ENCODE measurements around the gene PDGFA. TPM values are rescaled to one million over a fixed set of nuclear protein-coding genes. Genes with fewer than 3 reads are reported as not detected.

The PDGFA gene
- total and polyA plus RNA-seq, 2 experiments from 2014 or later, result 6.5 to 25.6 TPM

DNA sequence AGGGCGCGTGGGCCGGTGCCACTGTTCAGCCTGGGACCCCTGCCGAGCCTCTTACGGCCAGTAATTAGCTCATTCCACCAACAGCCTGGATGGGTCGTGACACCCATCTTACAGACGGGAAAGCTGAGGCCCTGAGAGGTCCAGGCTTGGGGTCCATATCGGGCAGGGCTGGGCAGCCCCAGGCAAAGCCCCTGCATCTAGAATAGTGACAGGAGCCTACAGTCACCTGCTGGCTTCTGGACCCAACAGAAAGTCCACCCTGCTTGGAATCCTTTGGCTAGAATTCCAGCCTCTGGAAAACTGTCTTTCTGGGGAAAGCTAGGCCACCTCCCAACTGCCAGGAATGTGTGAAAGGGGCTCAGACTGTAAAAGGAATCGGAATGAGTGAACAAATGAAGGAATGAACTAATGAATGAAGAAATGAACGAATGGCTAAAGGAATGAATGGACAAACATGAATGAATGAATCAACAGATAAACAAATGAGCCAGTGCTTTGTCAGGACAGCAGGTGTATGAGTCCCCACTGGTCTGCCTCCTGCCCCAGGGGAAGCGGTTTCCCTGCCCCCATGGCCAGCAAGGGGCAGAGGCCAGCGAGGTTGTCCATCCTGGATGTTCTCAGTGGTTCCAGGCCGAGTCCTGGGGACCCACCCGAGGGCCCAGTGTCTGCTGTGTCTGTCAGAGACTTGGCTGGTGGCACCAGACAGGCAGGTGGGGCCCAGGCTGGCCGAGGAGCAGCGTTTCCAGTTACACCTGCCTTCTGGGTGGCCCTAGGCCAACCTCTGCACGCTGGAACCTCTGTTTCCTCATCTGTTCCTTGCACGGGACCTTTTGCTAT is 24.1 kb upstream of the PDGFA start:
- TF ChIP-seq, protein P1, sequence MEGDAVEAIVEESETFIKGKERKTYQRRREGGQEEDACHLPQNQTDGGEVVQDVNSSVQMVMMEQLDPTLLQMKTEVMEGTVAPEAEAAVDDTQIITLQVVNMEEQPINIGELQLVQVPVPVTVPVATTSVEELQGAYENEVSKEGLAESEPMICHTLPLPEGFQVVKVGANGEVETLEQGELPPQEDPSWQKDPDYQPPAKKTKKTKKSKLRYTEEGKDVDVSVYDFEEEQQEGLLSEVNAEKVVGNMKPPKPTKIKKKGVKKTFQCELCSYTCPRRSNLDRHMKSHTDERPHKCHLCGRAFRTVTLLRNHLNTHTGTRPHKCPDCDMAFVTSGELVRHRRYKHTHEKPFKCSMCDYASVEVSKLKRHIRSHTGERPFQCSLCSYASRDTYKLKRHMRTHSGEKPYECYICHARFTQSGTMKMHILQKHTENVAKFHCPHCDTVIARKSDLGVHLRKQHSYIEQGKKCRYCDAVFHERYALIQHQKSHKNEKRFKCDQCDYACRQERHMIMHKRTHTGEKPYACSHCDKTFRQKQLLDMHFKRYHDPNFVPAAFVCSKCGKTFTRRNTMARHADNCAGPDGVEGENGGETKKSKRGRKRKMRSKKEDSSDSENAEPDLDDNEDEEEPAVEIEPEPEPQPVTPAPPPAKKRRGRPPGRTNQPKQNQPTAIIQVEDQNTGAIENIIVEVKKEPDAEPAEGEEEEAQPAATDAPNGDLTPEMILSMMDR (IDR thresholded peaks at IDR 0.05; ENCODE audit: low read depth, low read length), result no peak
- Histone ChIP-seq H3K27ac (no peak overlapping the region), H3K27me3 (no peaks in the 10 kb centered on the region), H3K9me3 (ENCODE audit: low read depth) (no peaks in the 10 kb centered on the region), H3K36me3 (no peaks in the 10 kb centered on the region), H3K4me3 (no peak overlapping the region), H3K4me1 (ENCODE audit: low read depth) (no peaks in the 10 kb centered on the region)
- DNase-seq (ENCODE audit: low read depth in 1 of 2, low spot score in 1 of 2), result no peak

DNA sequence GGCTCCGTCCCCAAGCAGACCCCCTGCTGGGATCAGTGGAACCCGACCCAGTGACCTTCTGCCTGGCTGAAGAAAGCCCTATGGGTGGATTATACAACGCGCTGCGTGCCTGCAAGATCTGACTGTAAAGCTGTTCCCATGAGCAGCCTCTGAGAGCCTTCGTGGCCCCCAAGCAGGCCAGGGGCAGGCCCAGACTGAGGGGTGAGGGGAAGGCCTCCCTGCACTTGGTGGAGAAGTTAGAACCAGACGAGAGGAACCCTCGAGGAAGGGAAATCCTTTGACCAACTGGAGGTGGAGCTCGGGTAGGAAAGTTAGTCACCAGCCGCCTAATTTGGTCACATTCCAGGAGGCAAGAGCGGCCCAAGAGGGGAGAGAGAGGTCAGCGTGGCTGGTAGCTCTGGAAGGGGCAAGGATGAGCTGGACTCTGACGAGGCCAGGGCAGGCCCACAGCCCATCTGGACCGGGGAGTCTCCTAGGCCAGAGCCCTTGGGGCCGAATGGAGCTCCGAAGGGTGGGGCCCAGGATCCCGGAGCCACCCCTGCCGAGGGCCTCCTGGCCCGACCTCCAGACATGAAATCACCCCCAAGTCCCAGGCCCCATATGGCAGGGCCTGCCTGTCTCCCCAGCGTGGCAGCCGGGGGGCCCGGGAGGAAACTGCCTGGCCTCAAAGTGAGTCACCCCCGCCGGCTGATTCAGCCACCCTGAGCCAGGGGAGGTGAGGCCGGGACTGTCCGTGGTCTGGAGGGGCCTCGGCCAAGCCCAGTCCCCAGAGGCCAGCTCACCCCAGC is 23.3 kb upstream of the PDGFA start:
- Histone ChIP-seq H3K27me3 (no peaks in the 10 kb centered on the region), H3K4me3 (no peak overlapping the region), H3K9me3 (ENCODE audit: low read depth) (no peaks in the 10 kb centered on the region), H3K36me3 (no peaks in the 10 kb centered on the region), H3K4me1 (ENCODE audit: low read depth) (peaks cover 3% of the 10 kb centered on the region), H3K27ac (peak overlapping the region; percentile 64)
- DNase-seq (ENCODE audit: low read depth in 1 of 2, low spot score in 1 of 2), result peak; percentile 51 to 85
- TF ChIP-seq, protein P1 (IDR thresholded peaks at IDR 0.05; ENCODE audit: low read depth, low read length), result no peak

DNA sequence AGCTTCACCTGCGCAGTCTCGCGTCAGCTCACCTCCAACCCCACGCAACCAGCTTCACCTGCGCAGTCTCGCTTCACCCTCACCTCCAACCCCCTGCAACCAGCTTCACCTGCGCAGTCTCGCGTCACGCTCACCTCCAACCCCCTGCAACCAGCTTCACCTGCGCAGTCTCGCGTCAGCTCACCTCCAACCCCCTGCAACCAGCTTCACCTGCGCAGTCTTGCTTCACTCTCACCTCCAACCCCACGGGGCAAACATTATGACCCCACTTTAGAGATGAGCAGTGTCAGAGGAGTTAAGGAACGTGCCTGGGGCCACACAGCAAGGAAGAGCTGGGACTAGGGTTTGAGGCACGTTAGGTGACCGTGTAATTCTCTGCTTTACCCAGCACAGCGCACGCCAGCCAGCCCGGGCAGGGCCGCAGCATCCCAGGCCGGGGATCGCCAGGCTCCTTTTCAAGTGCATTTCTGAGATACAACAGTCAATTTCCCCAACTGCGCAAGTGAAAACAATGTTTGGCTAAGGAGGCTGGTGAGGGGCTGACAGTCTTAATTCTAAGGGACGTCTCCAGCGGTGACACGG is 22.6 kb upstream of the PDGFA start:
- H3K9me3 ChIP-seq (ENCODE audit: low read depth), result no peaks in the 10 kb centered on the region
- no peak overlapping the region for H3K27ac ChIP-seq
- peaks cover 3% of the 10 kb centered on the region for H3K4me1 ChIP-seq (ENCODE audit: low read depth)
- H3K36me3 ChIP-seq, result no peaks in the 10 kb centered on the region
- TF ChIP-seq, protein P1 (IDR thresholded peaks at IDR 0.05; ENCODE audit: low read depth, low read length), result no peak
- DNase-seq (ENCODE audit: low read depth in 1 of 2, low spot score in 1 of 2), result no peak
- H3K4me3 ChIP-seq, result no peak overlapping the region
- H3K27me3 ChIP-seq, result no peaks in the 10 kb centered on the region

DNA sequence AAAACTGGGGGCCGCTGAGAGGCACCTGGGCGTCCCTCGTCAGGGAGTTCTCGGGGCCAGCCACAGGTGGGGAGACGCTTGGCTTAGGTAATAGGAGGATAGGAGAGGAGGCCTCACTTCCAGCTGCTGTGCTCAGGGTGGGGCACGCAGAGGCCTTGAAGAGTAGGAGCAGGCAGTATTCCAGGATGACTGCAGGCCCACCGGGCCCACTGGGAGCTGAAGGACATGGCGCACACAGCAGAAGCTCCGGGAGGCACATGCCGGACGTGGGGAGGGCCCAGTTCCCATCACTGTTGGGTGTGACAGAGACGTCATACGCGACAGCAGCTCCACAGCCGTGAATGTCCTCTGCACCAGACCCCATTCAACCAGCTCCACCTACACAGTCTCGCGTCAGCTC is 22.0 kb upstream of the PDGFA start:
- peaks cover 3% of the 10 kb centered on the region for H3K4me1 ChIP-seq (ENCODE audit: low read depth)
- DNase-seq (ENCODE audit: low read depth in 1 of 2, low spot score in 1 of 2), result no peak
- H3K4me3 ChIP-seq, result no peak overlapping the region
- no peaks in the 10 kb centered on the region for H3K9me3 ChIP-seq (ENCODE audit: low read depth)
- no peaks in the 10 kb centered on the region for H3K27me3 ChIP-seq
- TF ChIP-seq, protein P1 (IDR thresholded peaks at IDR 0.05; ENCODE audit: low read depth, low read length), result no peak
- H3K27ac ChIP-seq, result no peak overlapping the region
- no peaks in the 10 kb centered on the region for H3K36me3 ChIP-seq

DNA sequence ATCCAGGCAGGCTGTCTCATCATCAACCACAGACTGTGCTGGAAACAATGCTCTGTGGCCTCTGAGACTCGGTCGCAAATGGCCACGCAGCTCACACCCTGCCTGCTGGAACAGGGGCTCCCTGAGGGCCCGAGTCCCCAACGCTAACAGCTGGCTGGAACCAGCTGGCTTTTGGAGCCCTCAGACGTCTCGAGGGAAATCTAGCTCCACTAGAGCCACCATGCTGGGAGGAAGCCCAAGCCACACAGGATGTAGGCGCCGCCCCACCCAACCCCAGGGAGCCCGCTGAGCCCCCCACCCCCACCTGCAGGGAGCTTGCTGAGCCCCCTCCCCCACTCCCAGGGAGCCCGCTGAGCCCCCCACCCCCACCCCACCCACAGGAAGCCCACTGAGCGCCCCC is 21.4 kb upstream of the PDGFA start:
- no peak for DNase-seq (ENCODE audit: low read depth in 1 of 2, low spot score in 1 of 2)
- TF ChIP-seq, protein P1 (IDR thresholded peaks at IDR 0.05; ENCODE audit: low read depth, low read length), result no peak
- Histone ChIP-seq H3K4me3 (no peak overlapping the region), H3K27me3 (no peaks in the 10 kb centered on the region), H3K27ac (no peak overlapping the region), H3K4me1 (ENCODE audit: low read depth) (peaks cover 3% of the 10 kb centered on the region), H3K9me3 (ENCODE audit: low read depth) (no peaks in the 10 kb centered on the region), H3K36me3 (no peaks in the 10 kb centered on the region)
